Measurements from ENCODE around the gene ARNT2. TPM values are rescaled to one million over a fixed set of nuclear protein-coding genes. Genes with fewer than 3 reads are reported as not detected.

ARNT2 gene
- total RNA-seq, 1 experiment from 2014 or later = 2.2 TPM

DNA sequence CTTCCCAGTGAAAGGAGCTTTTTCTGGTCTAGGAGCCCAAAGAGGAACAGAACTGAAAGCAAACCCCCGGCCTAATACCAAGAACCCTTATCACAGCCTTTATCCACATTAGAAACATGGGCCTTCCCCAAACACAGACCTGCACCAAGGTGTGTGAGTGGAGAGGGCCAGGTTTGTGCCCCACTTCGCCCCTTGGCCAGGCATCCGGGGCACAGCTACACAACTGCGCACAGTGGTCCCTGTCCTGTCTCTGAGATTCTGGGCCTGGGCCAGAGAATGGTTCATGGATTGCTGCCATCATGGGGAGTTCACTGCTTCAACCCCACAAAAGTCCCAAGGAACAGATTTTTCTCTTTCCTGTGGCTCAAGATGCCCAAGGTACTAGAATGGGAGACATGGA is 165.5 kb downstream of the ARNT2 start:
- no peak overlapping the region for H3K27ac ChIP-seq
- DNase-seq = no peak
- no peaks in the 10 kb centered on the region for H3K9me3 ChIP-seq (replicated peaks)
- no peak overlapping the region for H3K4me3 ChIP-seq
- H3K36me3 ChIP-seq = no peaks in the 10 kb centered on the region
- no peaks in the 10 kb centered on the region for H3K4me1 ChIP-seq
- no peaks in the 10 kb centered on the region for H3K27me3 ChIP-seq

DNA sequence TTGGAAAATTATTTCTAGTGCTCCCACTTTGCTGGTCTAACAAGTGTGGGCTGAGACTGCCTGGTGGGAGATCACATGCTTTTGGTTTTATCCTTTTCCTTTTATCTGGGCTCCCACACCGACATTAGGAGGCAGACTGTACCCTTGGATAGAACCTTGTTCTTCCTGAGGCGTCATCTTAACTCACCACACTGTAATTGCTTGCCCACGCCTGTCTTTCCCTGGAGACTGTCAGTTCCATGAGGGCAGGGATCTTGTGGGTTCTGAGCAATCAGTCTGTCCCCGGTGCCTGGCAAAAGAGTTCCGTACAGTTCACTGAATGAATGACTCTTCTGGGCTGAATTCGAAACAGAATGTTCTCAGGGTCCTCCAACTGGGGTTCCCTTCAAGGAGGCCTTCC is 166.4 kb downstream of the ARNT2 start:
- H3K4me1 ChIP-seq = no peaks in the 10 kb centered on the region
- H3K27me3 ChIP-seq = no peaks in the 10 kb centered on the region
- no peak overlapping the region for H3K27ac ChIP-seq
- no peak overlapping the region for H3K4me3 ChIP-seq
- no peaks in the 10 kb centered on the region for H3K36me3 ChIP-seq
- H3K9me3 ChIP-seq (replicated peaks) = no peaks in the 10 kb centered on the region
- no peak for DNase-seq

DNA sequence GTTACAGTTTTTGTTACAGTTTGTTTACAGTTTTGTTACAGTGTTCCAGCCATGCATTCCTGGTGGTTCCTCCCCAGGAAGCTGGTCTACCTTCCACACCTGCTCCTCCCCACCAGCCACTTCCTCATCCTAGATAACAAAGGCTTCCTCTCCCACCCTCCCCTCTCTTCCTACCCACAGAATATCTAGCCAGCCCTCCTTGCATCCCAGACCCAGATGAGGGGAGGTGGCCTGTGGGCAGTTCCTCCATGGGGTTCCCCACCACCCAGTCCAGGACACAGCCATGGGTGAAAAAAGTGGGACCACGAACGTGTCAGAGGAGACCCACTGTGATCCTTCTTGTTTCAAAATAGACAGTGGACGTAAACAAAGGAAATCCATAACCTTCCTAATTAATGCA is 168.2 kb downstream of the ARNT2 start:
- H3K27me3 ChIP-seq = no peaks in the 10 kb centered on the region
- no peak overlapping the region for H3K4me3 ChIP-seq
- no peak for DNase-seq
- H3K9me3 ChIP-seq (replicated peaks) = no peaks in the 10 kb centered on the region
- H3K36me3 ChIP-seq = no peaks in the 10 kb centered on the region
- H3K4me1 ChIP-seq = no peaks in the 10 kb centered on the region
- H3K27ac ChIP-seq = no peak overlapping the region

DNA sequence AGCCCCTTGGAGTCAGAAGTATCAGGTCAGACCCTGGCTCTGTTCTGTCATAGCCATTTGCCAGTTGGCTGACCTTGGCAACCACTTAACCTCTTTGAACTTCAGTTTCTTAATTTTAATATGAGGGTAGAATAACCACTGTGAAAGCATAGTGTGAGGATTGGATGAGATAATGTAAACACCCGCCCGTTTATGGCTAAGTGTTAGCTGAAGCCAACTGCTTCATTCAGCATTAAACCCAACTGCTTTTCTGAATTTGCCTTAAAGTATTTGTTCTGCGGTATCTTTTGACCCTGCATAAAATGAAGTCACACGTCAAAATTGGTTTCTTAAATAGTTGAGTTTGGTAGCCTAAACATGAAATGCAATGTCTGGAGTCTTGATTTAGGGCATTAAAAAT is 169.4 kb downstream of the ARNT2 start:
- DNase-seq = no peak
- Histone ChIP-seq H3K9me3 (replicated peaks) (no peaks in the 10 kb centered on the region), H3K36me3 (no peaks in the 10 kb centered on the region)

DNA sequence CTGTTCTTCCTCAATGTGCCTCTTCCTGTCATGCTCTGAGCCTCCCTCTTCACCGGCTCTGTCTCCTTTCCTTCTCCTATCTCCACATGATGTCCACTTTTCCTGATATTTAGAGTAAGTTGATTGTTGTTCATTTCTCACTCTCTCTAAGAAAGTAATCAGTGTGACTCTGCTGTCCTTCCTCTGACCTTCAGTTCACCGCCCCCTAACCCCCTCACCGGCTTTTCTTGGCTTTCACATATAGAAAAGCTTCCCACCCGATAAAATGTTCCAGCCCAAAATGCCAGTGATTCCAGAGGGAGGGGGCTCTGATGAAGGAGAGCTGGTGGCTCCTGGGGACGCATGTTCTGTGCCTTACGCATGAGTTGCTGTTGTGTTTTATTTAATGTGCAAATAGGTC is 170.4 kb downstream of the ARNT2 start:
- Histone ChIP-seq H3K4me1 (no peaks in the 10 kb centered on the region), H3K9me3 (replicated peaks) (no peaks in the 10 kb centered on the region), H3K27me3 (no peaks in the 10 kb centered on the region), H3K36me3 (no peaks in the 10 kb centered on the region), H3K4me3 (no peak overlapping the region), H3K27ac (no peak overlapping the region)
- no peak for DNase-seq

More for the DNA sequence above, 169.4 kb downstream of the ARNT2 start:
- H3K27ac ChIP-seq = no peak overlapping the region
- H3K27me3 ChIP-seq = no peaks in the 10 kb centered on the region
- no peaks in the 10 kb centered on the region for H3K4me1 ChIP-seq
- no peak overlapping the region for H3K4me3 ChIP-seq

DNA sequence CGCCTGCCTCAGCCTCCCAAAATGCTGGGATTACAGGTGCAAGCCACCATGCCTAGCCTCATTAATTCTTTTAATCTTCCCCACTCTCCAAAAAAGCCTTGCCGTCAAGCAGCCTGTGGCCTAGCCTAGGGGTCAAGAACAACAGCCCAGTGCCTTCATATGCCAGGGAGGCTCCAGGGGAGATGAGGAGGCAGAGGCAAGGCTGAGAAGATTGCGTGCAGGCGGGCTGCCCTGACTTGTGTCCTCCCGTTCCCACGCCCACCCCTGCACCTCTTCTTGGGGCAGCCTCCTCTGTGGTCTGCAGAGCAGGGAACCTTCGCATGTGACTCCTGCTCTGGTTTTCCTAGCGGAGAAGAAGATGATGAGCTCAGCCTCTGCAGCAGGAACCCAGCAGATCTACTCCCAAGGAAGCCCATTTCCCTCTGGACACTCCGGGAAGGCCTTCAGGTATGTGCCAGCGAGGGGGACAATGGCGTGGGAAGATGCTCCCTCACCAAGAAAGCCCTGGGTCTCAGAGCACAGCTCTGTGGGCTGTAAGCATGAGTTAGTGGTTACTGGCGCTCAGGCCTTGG is 172.4 kb downstream of the ARNT2 start:
- Histone ChIP-seq H3K4me1 (no peaks in the 10 kb centered on the region), H3K4me3 (no peak overlapping the region), H3K27me3 (no peaks in the 10 kb centered on the region), H3K27ac (no peak overlapping the region), H3K36me3 (no peaks in the 10 kb centered on the region), H3K9me3 (replicated peaks) (no peaks in the 10 kb centered on the region)
- no peak for DNase-seq

DNA sequence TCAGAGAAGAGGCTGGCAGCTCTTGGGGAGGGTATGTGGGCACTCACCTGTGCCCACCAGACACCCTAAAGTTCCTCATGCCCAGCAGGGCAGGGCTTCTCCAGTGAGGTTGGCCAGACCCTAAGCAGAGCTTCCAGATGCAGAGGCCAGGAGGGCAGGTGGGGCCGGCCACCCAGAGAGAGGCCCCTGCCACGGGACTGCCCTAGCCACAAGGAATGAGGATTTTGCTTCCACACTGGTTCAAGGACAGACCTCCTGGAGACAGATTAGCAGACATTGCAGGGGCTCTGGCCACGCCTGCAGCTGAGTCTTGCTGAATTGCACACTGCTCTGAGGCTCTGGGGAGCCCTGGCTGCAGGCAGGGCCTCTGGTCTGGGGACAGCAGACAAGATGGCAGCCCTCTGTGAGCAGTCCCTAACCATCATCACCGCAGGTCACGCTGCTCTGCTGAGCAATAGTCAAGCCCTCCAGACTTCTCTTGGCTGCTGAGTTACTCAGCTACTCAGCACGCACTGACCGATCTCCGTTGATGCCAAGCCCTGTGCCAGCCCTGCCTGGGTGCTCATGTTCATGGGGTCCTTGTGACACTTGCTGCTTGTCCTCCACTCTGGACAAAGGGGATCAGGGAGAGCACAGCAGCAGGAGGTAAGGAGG is 173.5 kb downstream of the ARNT2 start:
- Histone ChIP-seq H3K36me3 (no peaks in the 10 kb centered on the region), H3K9me3 (replicated peaks) (no peaks in the 10 kb centered on the region), H3K4me1 (no peaks in the 10 kb centered on the region), H3K27me3 (no peaks in the 10 kb centered on the region), H3K4me3 (no peak overlapping the region), H3K27ac (no peak overlapping the region)
- DNase-seq = no peak

DNA sequence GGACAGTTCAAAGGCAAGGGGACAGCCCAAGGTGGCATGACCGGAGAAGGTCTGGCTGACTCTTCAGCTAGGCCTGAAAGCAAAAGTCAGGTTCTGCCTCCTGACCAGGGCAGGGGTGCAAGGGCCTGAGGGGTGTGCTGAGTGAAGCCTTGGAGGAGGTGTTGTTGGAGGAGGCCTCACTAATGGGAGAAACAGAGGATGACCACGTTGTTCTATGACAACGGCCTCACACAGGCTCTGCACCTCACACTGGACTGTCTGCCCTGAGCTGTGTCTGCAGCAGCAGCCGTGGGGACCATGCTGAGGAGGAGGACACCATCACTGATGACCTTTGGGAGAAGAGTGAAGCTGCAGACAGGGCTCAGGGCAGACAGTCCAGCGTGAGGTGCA is 174.0 kb downstream of the ARNT2 start:
- Histone ChIP-seq H3K36me3 (no peaks in the 10 kb centered on the region), H3K27ac (no peak overlapping the region), H3K4me3 (no peak overlapping the region), H3K27me3 (no peaks in the 10 kb centered on the region), H3K4me1 (no peaks in the 10 kb centered on the region), H3K9me3 (replicated peaks) (no peaks in the 10 kb centered on the region)
- no peak for DNase-seq

DNA sequence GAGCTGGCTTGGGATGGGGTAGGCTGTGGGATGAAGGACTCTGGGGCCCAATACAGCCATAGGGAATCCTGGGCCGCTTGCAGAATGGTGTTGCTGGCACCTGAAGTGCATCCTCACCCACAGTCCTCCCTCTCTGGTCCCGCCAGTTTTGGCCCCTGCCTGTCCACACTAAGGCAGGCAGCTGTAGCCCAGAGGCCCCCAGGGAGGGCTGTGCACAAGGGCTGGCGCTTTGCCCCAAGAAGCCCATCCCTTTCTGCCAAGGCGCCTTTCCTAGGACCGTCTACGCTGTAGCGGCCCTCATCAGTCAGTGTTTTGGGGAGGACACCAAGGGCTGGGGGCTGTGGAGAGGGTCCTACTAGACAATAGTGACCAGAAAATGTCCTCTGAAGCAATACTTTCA is 174.7 kb downstream of the ARNT2 start:
- Histone ChIP-seq H3K4me3 (no peak overlapping the region), H3K27ac (no peak overlapping the region), H3K9me3 (replicated peaks) (no peaks in the 10 kb centered on the region), H3K4me1 (no peaks in the 10 kb centered on the region), H3K36me3 (no peaks in the 10 kb centered on the region), H3K27me3 (no peaks in the 10 kb centered on the region)
- DNase-seq = no peak

DNA sequence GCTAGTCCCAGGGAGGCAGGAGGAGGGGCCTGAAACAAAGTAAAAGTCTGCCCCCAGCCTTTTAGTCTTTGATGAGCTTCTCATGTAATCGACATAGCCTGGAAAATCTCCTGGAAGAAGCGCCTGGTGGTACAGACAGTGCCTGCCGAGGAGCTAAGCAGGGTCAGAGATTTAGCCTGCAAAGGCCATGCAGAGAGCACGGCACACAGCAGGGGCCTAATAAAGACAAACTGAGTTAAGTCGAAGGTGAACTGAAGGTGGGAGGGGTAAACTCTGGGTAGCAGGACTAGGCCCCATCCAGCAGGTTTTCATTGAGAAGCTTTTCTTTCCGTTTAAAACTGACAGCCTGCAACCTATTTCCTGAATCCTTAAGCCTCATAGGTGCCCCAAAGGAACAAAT is 175.4 kb downstream of the ARNT2 start:
- no peaks in the 10 kb centered on the region for H3K36me3 ChIP-seq
- H3K4me3 ChIP-seq = no peak overlapping the region
- H3K27ac ChIP-seq = no peak overlapping the region

DNA sequence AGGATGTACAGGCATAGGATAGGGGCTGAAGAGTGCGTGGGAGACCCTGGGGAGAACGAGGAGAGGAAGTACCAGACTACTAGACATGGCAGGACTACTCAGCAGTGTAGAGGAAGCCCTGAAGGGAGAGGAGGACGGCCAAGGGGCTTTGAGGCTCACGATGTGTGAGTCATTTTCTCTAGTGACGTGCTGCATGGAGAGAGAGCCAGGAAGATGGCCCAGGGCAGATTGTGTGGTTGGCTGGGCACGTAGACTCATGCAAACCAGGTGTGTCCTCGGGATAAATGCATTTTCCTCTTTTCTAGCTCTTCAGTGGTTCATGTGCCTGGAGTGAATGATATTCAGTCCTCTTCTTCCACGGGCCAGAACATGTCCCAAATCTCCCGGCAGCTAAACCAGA is 175.9 kb downstream of the ARNT2 start:
- Histone ChIP-seq H3K27ac (no peak overlapping the region), H3K27me3 (no peaks in the 10 kb centered on the region), H3K36me3 (no peaks in the 10 kb centered on the region), H3K4me3 (no peak overlapping the region), H3K4me1 (no peaks in the 10 kb centered on the region), H3K9me3 (replicated peaks) (no peaks in the 10 kb centered on the region)
- DNase-seq = no peak

More for the DNA sequence above, 175.4 kb downstream of the ARNT2 start:
- no peak for DNase-seq
- Histone ChIP-seq H3K9me3 (replicated peaks) (no peaks in the 10 kb centered on the region), H3K4me1 (no peaks in the 10 kb centered on the region), H3K27me3 (no peaks in the 10 kb centered on the region)

DNA sequence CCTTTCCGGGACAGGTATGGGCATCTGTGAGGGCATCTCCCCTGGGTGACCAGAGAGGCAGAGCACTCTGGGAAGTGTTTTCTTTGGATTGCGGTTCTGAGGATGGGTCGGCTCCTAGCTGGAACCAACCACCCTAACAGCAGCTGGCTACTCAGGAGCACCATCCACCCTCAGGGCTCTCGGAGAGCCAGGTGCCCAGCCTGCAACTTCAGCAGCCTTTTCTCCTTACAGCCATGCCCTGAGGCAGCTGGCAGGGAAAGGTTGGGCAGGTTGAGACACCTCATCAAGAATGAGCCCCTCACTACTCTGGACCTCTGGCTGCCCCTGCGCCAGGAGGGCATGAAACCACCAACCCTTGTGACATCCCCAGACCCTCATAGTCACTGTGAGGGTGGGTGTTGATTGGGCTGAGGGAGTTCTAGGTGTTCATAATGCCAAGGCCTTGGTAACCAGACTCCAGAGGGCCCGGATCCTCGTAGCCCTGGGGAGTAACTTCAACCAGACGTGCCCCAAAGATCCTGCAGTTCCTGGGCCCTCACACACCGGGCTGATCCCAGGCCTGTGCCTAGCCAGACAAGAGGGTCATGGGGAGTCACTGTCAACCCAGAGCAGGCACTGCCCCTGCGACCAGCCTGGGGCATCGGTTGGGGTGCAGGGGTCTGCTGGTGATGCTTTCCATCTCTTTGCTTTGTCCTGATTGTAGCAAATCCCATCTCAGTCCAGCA is 176.5 kb downstream of the ARNT2 start:
- H3K4me3 ChIP-seq = no peak overlapping the region
- no peak overlapping the region for H3K27ac ChIP-seq
- no peaks in the 10 kb centered on the region for H3K9me3 ChIP-seq (replicated peaks)
- no peak for DNase-seq
- H3K27me3 ChIP-seq = no peaks in the 10 kb centered on the region
- no peaks in the 10 kb centered on the region for H3K4me1 ChIP-seq
- no peaks in the 10 kb centered on the region for H3K36me3 ChIP-seq

DNA sequence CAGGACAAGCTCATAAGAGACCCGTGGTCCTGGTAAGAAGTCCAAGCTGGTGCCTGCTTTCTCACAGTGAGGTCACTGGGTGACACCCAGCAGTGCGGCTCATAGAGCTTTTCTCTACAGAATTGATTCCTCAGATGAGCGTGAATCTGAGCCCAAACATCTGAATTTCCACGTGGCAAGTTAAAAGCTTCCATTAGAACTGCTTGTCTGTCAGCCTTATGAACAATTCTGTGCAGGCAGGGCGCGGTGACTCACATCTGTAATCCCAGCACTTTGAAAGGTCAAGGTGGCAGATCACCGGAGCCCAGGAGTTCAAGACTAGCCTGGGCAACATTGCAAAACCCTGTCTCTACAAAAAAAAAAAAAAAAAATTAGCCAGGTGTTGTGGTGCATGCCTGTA is 177.8 kb downstream of the ARNT2 start:
- no peaks in the 10 kb centered on the region for H3K36me3 ChIP-seq
- no peaks in the 10 kb centered on the region for H3K4me1 ChIP-seq
- no peaks in the 10 kb centered on the region for H3K9me3 ChIP-seq (replicated peaks)
- H3K27ac ChIP-seq = no peak overlapping the region
- no peak overlapping the region for H3K4me3 ChIP-seq
- no peak for DNase-seq
- H3K27me3 ChIP-seq = no peaks in the 10 kb centered on the region

DNA sequence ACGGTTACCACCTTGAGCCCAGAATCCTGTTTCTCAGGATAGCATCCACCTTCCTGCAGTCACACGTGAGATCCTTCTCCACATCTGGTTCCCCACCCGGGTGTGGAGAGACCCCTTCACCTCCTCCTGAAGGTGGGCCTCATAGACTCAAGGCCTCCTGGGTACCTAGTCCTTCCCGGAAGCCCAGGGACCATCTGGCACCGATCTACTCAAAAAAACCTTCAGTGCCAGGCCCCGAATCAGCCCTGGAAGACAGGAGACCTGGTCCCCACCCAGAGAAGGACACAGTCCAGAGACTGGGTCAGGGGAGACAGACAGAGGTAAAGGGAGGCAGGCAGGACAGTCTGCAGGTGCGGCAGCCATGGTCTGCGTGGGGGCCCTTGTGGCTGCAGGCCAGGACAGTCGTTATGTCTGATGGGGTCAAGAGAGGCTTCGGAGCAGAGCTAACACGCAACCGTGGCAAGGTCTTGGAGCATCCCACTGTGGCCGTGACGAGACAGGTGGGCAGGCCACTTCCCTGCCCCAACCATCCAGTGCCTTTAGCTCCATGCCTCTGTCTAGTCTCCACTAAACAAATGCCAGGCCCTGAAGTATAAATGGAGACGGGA is 178.7 kb downstream of the ARNT2 start:
- Histone ChIP-seq H3K36me3 (no peaks in the 10 kb centered on the region), H3K9me3 (replicated peaks) (no peaks in the 10 kb centered on the region), H3K27ac (no peak overlapping the region), H3K4me3 (no peak overlapping the region), H3K27me3 (no peaks in the 10 kb centered on the region), H3K4me1 (no peaks in the 10 kb centered on the region)
- no peak for DNase-seq

DNA sequence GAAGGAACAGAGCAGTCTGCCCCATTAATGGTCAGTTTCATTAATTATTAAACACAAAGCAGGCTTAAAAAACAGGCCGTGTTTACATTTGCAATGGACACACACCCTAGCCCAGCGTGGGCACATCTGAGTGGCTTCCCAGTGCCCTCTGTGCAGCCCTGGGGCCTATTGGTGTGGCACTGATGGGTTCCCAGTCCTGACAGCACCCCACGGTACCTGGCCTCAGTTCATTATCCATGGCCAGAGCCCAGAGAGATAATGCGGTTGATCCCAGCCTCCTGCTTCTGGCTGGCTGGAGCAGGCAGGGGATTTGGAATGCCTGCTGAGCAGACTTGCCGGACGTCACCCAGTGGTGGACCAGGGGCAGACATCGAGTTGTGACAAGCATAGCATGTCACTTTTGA is 180.4 kb downstream of the ARNT2 start:
- Histone ChIP-seq H3K27ac (no peak overlapping the region), H3K4me1 (no peaks in the 10 kb centered on the region), H3K9me3 (replicated peaks) (no peaks in the 10 kb centered on the region), H3K36me3 (no peaks in the 10 kb centered on the region), H3K27me3 (no peaks in the 10 kb centered on the region), H3K4me3 (no peak overlapping the region)
- no peak for DNase-seq
